Right lobe of liver (tissue), 6 donors: Measurements from ENCODE around the gene CENPS. TPM values are rescaled to one million over a fixed set of nuclear protein-coding genes. Genes with fewer than 3 reads are reported as not detected.
"Not testable (repeated sequence)": the region's sequence is repeated elsewhere in the genome, so short reads cannot be mapped to it uniquely, and the experiment has no call there.

ENCODE experiments used
- ATAC-seq, 4 donors: fragments of 200-7000 bp; cut with Tn5 transposase; one replicate each; pipeline ENCODE4 v1.9.1; 2020; ENCODE audit warnings: mild to moderate bottlenecking in 4 of 4, moderate library complexity in 4 of 4
- DNase-seq, 3 donors: peaks; one replicate each; pipeline ENCODE4 v3.0.0-alpha.2; 2020
- H3K27ac ChIP-seq, 3 donors: fragments of 200-600 bp; one replicate each; pipeline ENCODE4 v1.8.0; 2022
- H3K27me3 ChIP-seq, 2 donors: fragments of 200-600 bp; one replicate each; pipeline ENCODE4 v1.8.0; 2022
- H3K36me3 ChIP-seq, 4 donors: fragments of 200-600 bp; sonication (generic) in 1 of 4; one replicate each; pipeline versions ENCODE4 v1.5.1 to v1.8.0; 2017 to 2022; ENCODE audit warnings: control low read depth in 1 of 4
- H3K4me1 ChIP-seq, 4 donors: fragments of 200-600 bp; sonication (generic) in 1 of 4; one replicate each; pipeline versions ENCODE4 v1.5.1 to v1.8.0; 2017 to 2022; ENCODE audit warnings: control low read depth in 1 of 4
- H3K4me3 ChIP-seq, 3 donors: fragments of 200-600 bp; one replicate each; pipeline ENCODE4 v1.8.0; 2022
- H3K9me3 ChIP-seq, 4 donors: fragments of 200-600 bp; sonication (generic) in 1 of 4; one replicate each; pipeline versions ENCODE4 v1.5.1 to v1.8.0; 2017 to 2022; ENCODE audit warnings: control low read depth in 1 of 4
- CTCF ChIP-seq, 4 donors: fragments of 200-600 bp in 3 of 4; fragments of 450-650 bp in 1 of 4; IDR thresholded peaks; one replicate each; pipeline versions ENCODE4 v1.5.1 to v1.8.0; 2016 to 2022; ENCODE audit warnings: antibody characterized with exemption in 4 of 4, mild to moderate bottlenecking in 2 of 4
- POLR2A ChIP-seq: fragments of 450-650 bp; IDR thresholded peaks from one replicate; pipeline ENCODE4 v1.6.1; 2017; ENCODE audit warnings: antibody characterized with exemption, mild to moderate bottlenecking
- WGBS: methylation state at CpG from one replicate; pipeline ENCODE4 v1.1.6; 2018; ENCODE audit warnings: low coverage, low lambda C conversion rate; ENCODE audit not compliant: insufficient coverage; ENCODE audit errors: missing lambda C conversion rate; 5-methylcytosine and 5-hydroxymethylcytosine counted together
- intact Hi-C, 2 donors: fragments of 100-400 bp; cut with DNase I; formaldehyde crosslinking; loops; one replicate each; pipeline versions ENCODE4 v1.11.2 to v1.14.1; 2022
- total RNA-seq, 6 experiments: library from RNA; depleted of rRNA in 2 of 6; stranded (reverse); fragments of >200 nt in 2 of 6; fragmentation: NEBNext Ultra II Directional in 3 of 6; extraction: Animal tissue kit (Norgen Biotek cat#: 25700) in 3 of 6; gene quantifications; one replicate each; pipeline versions ENCODE4 v1.1.0 to v1.2.4, GENCODE V29; 2016 to 2023
- donor health status: DM: no; HTN: yes; CAD: no.
- donor health status: DM: no; HTN: no; CAD: no.
- donor health status: DM: no; HTN: no; CAD: no.
- donor health status: DM: no; HTN: yes; CAD: no.
- donor health status: DM: no; HTN: yes; CAD: no.

Gene CENPS
- total RNA-seq, 6 experiments from 2014 or later = 1.8 to 9.3 (median 5.7) TPM

- intact Hi-C loops = no loop called here
- 85% methylated on average over 4 of the region's 15 CpGs for WGBS
- H3K27me3 ChIP-seq = no peaks in the 10 kb centered on the region
These were observed 10.9 kb upstream of the CENPS start for GRCh38 chr1:10419351-10419750.

GRCh38 chr1:10421637-10422036, 8.6 kb upstream of the CENPS start:
- Histone ChIP-seq H3K36me3 (peaks cover 0 to 39% (median 22%) of the 10 kb centered on the region in 4 donors), H3K4me1 (peaks cover 0 to 10% (median 0%) of the 10 kb centered on the region in 4 donors), H3K9me3 (no peaks in the 10 kb centered on the region), H3K4me3 (no peak overlapping the region), H3K27me3 (no peaks in the 10 kb centered on the region), H3K27ac (no peak overlapping the region)
- ATAC-seq (no peak), DNase-seq (no peak)
- intact Hi-C loops = loop anchor here in 1 of 2 donors (10.0 kb wide), 1 partner anchor 47 kb away; no protein-coding TSS in a partner anchor
- no peak for TF ChIP-seq CTCF (IDR thresholded peaks at IDR 0.05)
- TF ChIP-seq POLR2A = no peak
- 90% methylated on average over 2 of the region's 5 CpGs for WGBS

More at GRCh38 chr1:10419351-10419750, 10.9 kb upstream of the CENPS start:
- Histone ChIP-seq H3K9me3 (no peaks in the 10 kb centered on the region), H3K36me3 (peaks cover 0 to 58% (median 26%) of the 10 kb centered on the region in 4 donors), H3K27ac (no peak overlapping the region), H3K4me3 (no peak overlapping the region), H3K4me1 (peaks cover 0 to 18% (median 0%) of the 10 kb centered on the region in 4 donors)
- DNase-seq (peak in 1 of 3 donors; percentile 40), ATAC-seq (peak in 1 of 4 donors; percentile 8)
- TF ChIP-seq CTCF (IDR thresholded peaks at IDR 0.05) (no peak), POLR2A (no peak)

GRCh38 chr1:10424034-10424433, 6.2 kb upstream of the CENPS start:
- Histone ChIP-seq H3K36me3 (peaks cover 0 to 20% (median 10%) of the 10 kb centered on the region in 4 donors), H3K9me3 (no peaks in the 10 kb centered on the region), H3K4me3 (no peak overlapping the region), H3K27ac (no peak overlapping the region), H3K27me3 (no peaks in the 10 kb centered on the region), H3K4me1 (peaks cover 0 to 10% (median 0%) of the 10 kb centered on the region in 4 donors)
- DNase-seq (peak; percentile 31 to 74 (median 74)), ATAC-seq (peak; percentile 56 to 88 (median 62))
- no peak for TF ChIP-seq CTCF (IDR thresholded peaks at IDR 0.05)
- WGBS = 28% methylated on average over 8 of the region's 9 CpGs
- intact Hi-C loops = loop anchor here in 1 of 2 donors (10.0 kb wide), 1 partner anchor 49 kb away; no protein-coding TSS in a partner anchor

GRCh38 chr1:10424651-10425050, 5.6 kb upstream of the CENPS start:
- H3K4me1 ChIP-seq = peaks cover 0 to 10% (median 0%) of the 10 kb centered on the region in 4 donors
- H3K9me3 ChIP-seq = no peaks in the 10 kb centered on the region
- peaks cover 0 to 16% (median 7%) of the 10 kb centered on the region in 4 donors for H3K36me3 ChIP-seq
- peak in 1 of 3 donors; percentile 11 for DNase-seq
- WGBS = 65% methylated on average over 7 of the region's 8 CpGs
- no peak for TF ChIP-seq CTCF (IDR thresholded peaks at IDR 0.05)
- no peak for TF ChIP-seq POLR2A
- H3K27me3 ChIP-seq = no peaks in the 10 kb centered on the region
- H3K4me3 ChIP-seq = no peak overlapping the region
- intact Hi-C loops = loop anchor here in 1 of 2 donors (10.0 kb wide), 1 partner anchor 50 kb away; no protein-coding TSS in a partner anchor
- ATAC-seq = no peak
- H3K27ac ChIP-seq = no peak overlapping the region

- peaks cover 0 to 10% (median 0%) of the 10 kb centered on the region in 4 donors for H3K4me1 ChIP-seq
- H3K27me3 ChIP-seq, ATAC-seq, H3K27ac ChIP-seq, H3K36me3 ChIP-seq, H3K9me3 ChIP-seq, H3K4me3 ChIP-seq: not testable (repeated sequence)
- DNase-seq = peak in 1 of 3 donors; percentile 53
- intact Hi-C loops = loop anchor here in 1 of 2 donors (10.0 kb wide), 1 partner anchor 51 kb away; no protein-coding TSS in a partner anchor
- WGBS = 60% methylated on average over 1 of the region's 21 CpGs
These were observed 4.3 kb upstream of the CENPS start for GRCh38 chr1:10425826-10426534.

GRCh38 chr1:10426535-10426848, 3.7 kb upstream of the CENPS start:
- not testable (repeated sequence) for H3K9me3 ChIP-seq, ATAC-seq, H3K36me3 ChIP-seq, DNase-seq, H3K27me3 ChIP-seq, H3K27ac ChIP-seq, H3K4me3 ChIP-seq
- WGBS = no CpG with 5 or more reads among the region's 21 CpGs
- intact Hi-C loops = loop anchor here in 1 of 2 donors (10.0 kb wide), 1 partner anchor 52 kb away; no protein-coding TSS in a partner anchor
- H3K4me1 ChIP-seq = peaks cover 0 to 15% (median 0%) of the 10 kb centered on the region in 4 donors
